A549 (cell line): Measurements from ENCODE around the gene UBC. TPM values are rescaled to one million over a fixed set of nuclear protein-coding genes. Genes with fewer than 3 reads are reported as not detected.
"Not testable (repeated sequence)": the region's sequence is repeated elsewhere in the genome, so short reads cannot be mapped to it uniquely, and the experiment has no call there.

Experiments used
- ATAC-seq, 2 experiments: fragments of 200-7000 bp in 1 of 2; fragments of >200 bp in 1 of 2; cut with Nextera tagmentation in 1 of 2; cut with Tn5 transposase in 1 of 2; 3 replicates each; pipeline versions ENCODE4 v1.8.0 to v1.9.1; 2018 to 2020; ENCODE audit warnings: mild to moderate bottlenecking in 1 of 2, moderate library complexity in 1 of 2
- CTCF ChIA-PET: fragments of 300-600 bp; sonication (Branson Sonifier 250); formaldehyde crosslinking; extraction: SDS; loops from one replicate; lab custom pipeline; 2021; ENCODE audit warnings: antibody characterized with exemption, inconsistent platforms; lab: Yijun Ruan, JAX
- POLR2A ChIA-PET: fragments of 350-600 bp; formaldehyde crosslinking; extraction: SDS; loops from one replicate; lab custom pipeline; 2021; ENCODE audit warnings: antibody characterized with exemption, inconsistent platforms; lab: Yijun Ruan, JAX
- DNase-seq, 2 experiments: peaks; one replicate each; pipeline versions ENCODE4 v3.0.0 to v3.0.0-alpha.2; 2011 to 2016; ENCODE audit warnings: low read depth in 1 of 2, low spot score in 1 of 2
- FAIRE-seq: peaks from 2 replicates; lab custom pipeline; 2011; peaks lifted over from hg19 to GRCh38; lab: Jason Lieb, UNC
- H3K27ac ChIP-seq, 2 experiments: fragments of >200 bp; sonication (Bioruptor Twin); formaldehyde crosslinking; 3 replicates each; pipeline ENCODE4 v1.5.1; 2016 to 2017
- H3K4me1 ChIP-seq: fragments of >200 bp; sonication (Bioruptor Twin); formaldehyde crosslinking; 3 replicates; pipeline ENCODE4 v1.6.1; 2016
- H3K4me2 ChIP-seq: fragments of >200 bp; sonication (Bioruptor Twin); formaldehyde crosslinking; 3 replicates; pipeline ENCODE4 v1.6.1; 2016
- H3K4me3 ChIP-seq: fragments of >200 bp; sonication (Bioruptor Twin); formaldehyde crosslinking; 3 replicates; pipeline ENCODE4 v1.5.1; 2016
- H3K9me3 ChIP-seq: fragments of >200 bp; sonication (Bioruptor Twin); formaldehyde crosslinking; 3 replicates; pipeline ENCODE4 v1.6.1; 2016
- CEBPB ChIP-seq, 2 experiments: fragments of >200 bp in 1 of 2; sonication (Bioruptor Twin) in 1 of 2; formaldehyde crosslinking in 1 of 2; IDR thresholded peaks; 2 replicates each; pipeline ENCODE4 v1.6.1; 2012 to 2016
- CHD4 ChIP-seq: fragments of 200-600 bp; sonication (generic); IDR thresholded peaks from 2 replicates; pipeline ENCODE4 v1.6.1; 2016; ENCODE audit warnings: antibody characterized with exemption, mild to moderate bottlenecking, borderline replicate concordance
- EP300 ChIP-seq, 2 experiments: fragments of >200 bp; sonication (Bioruptor Twin); formaldehyde crosslinking; IDR thresholded peaks; 2 replicates in 1 of 2; 3 replicates in 1 of 2; pipeline ENCODE4 v1.6.1; 2016 to 2017
- ESRRA ChIP-seq: fragments of 150-350 bp; IDR thresholded peaks from 2 replicates; pipeline ENCODE4 v1.6.1; 2014; ENCODE audit warnings: mild to moderate bottlenecking, low read length, borderline replicate concordance
- FOSB ChIP-seq: fragments of 250-450 bp; sonication (Bioruptor Pico); IDR thresholded peaks from 2 replicates; pipeline ENCODE4 v1.5.0; 2020; ENCODE audit warnings: mild to moderate bottlenecking, moderate library complexity
- FOXS1 ChIP-seq: fragments of 250-450 bp; sonication (Bioruptor Pico); IDR thresholded peaks from 2 replicates; pipeline ENCODE4 v1.5.0; 2020; ENCODE audit warnings: mild to moderate bottlenecking, moderate library complexity
- GATA3 ChIP-seq: IDR thresholded peaks from 2 replicates; pipeline ENCODE4 v1.6.1; 2012; ENCODE audit warnings: borderline replicate concordance
- HDAC2 ChIP-seq: fragments of 200-600 bp; sonication (generic); IDR thresholded peaks from 2 replicates; pipeline ENCODE4 v1.6.1; 2016
- HEYL ChIP-seq: fragments of 250-450 bp; sonication (Bioruptor Pico); IDR thresholded peaks from 2 replicates; pipeline ENCODE4 v1.8.0; 2021; ENCODE audit warnings: mild to moderate bottlenecking, moderate library complexity
- HOXB13 ChIP-seq: fragments of 250-450 bp; sonication (Bioruptor Pico); IDR thresholded peaks from 2 replicates; pipeline ENCODE4 v1.5.0; 2020; ENCODE audit warnings: low read depth, mild to moderate bottlenecking, moderate library complexity
- HOXB5 ChIP-seq: fragments of 250-450 bp; sonication (Bioruptor Pico); IDR thresholded peaks from 2 replicates; pipeline ENCODE4 v1.5.0; 2020; ENCODE audit warnings: mild to moderate bottlenecking, moderate library complexity
- JUN ChIP-seq, 2 experiments: fragments of >200 bp; sonication (Bioruptor Twin); formaldehyde crosslinking; IDR thresholded peaks; 2 replicates in 1 of 2; 3 replicates in 1 of 2; pipeline ENCODE4 v1.6.1; 2016 to 2017
- JUNB ChIP-seq: fragments of >200 bp; sonication (Bioruptor Twin); formaldehyde crosslinking; IDR thresholded peaks from 2 replicates; pipeline ENCODE4 v1.6.1; 2016
- MAFK ChIP-seq: fragments of 450-650 bp; IDR thresholded peaks from 2 replicates; pipeline ENCODE4 v1.6.1; 2014; ENCODE audit not compliant: partially characterized antibody
- MAX ChIP-seq: IDR thresholded peaks from 2 replicates; pipeline ENCODE4 v1.6.1; 2012
- MAZ ChIP-seq: fragments of 150-350 bp; IDR thresholded peaks from 2 replicates; pipeline ENCODE4 v1.6.1; 2014; ENCODE audit warnings: antibody characterized with exemption, low read depth, low read length, borderline replicate concordance
- MYC ChIP-seq: IDR thresholded peaks from 2 replicates; pipeline ENCODE4 v1.6.1; 2012; ENCODE audit warnings: mild to moderate bottlenecking, inconsistent platforms, low read length, improper control_type of control experiment, borderline replicate concordance
- POLR2AphosphoS2 ChIP-seq: conservative IDR thresholded peaks from 2 replicates; pipeline ENCODE4 v1.6.1; 2012; ENCODE audit warnings: low read length, improper control_type of control experiment, inconsistent platforms
- RARB ChIP-seq: fragments of 250-450 bp; sonication (Bioruptor Pico); IDR thresholded peaks from 2 replicates; pipeline ENCODE4 v1.8.0; 2021; ENCODE audit warnings: mild to moderate bottlenecking, moderate library complexity
- RCOR1 ChIP-seq: fragments of 150-350 bp; IDR thresholded peaks from 2 replicates; pipeline ENCODE4 v1.6.1; 2014; ENCODE audit warnings: antibody characterized with exemption, low read length, low read depth
- RNF2 ChIP-seq: fragments of 200-600 bp; sonication (generic); IDR thresholded peaks from 2 replicates; pipeline ENCODE4 v1.6.1; 2016; ENCODE audit warnings: low read depth, mild to moderate bottlenecking, antibody characterized with exemption, moderate library complexity, borderline replicate concordance
- SMC3 ChIP-seq: fragments of >200 bp; sonication (Bioruptor Twin); formaldehyde crosslinking; IDR thresholded peaks from 3 replicates; pipeline ENCODE4 v1.6.1; 2018; ENCODE audit warnings: inconsistent platforms
- SREBF2 ChIP-seq: fragments of 450-650 bp; IDR thresholded peaks from 2 replicates; pipeline ENCODE4 v1.6.1; 2014; ENCODE audit warnings: mild to moderate bottlenecking, moderate library complexity
- ZC3H11A ChIP-seq: fragments of 450-650 bp; IDR thresholded peaks from 2 replicates; pipeline ENCODE4 v1.6.1; 2014; ENCODE audit warnings: antibody characterized with exemption, mild to moderate bottlenecking
- ZFP36 ChIP-seq: fragments of 450-650 bp; IDR thresholded peaks from 2 replicates; pipeline ENCODE4 v1.6.1; 2014; ENCODE audit warnings: borderline replicate concordance; ENCODE audit not compliant: partially characterized antibody
- ZSCAN20 ChIP-seq: fragments of 250-450 bp; sonication (Bioruptor Pico); IDR thresholded peaks from 2 replicates; pipeline ENCODE4 v1.8.0; 2022; ENCODE audit warnings: mild to moderate bottlenecking, moderate library complexity
- WGBS: methylation state at CpG from one replicate; pipeline ENCODE4 v1.1.6; 2017; ENCODE audit errors: missing lambda C conversion rate; 5-methylcytosine and 5-hydroxymethylcytosine counted together
- polyA plus RNA-seq, 4 experiments: library from polyadenylated mRNA; depleted of rRNA in 3 of 4; stranded (reverse); fragments of >200 nt; fragmentation: RNase III in 1 of 4; extraction: RNeasy Plus Mini Kit Qiagen cat#74134 plus additional on column Dnase treatment in 1 of 4; gene quantifications; 2 replicates in 3 of 4; 3 replicates in 1 of 4; pipeline ENCODE4 v1.2.3, GENCODE V29; 2011 to 2017

UBC gene
- polyA plus RNA-seq, 2 of the 4 experiments (the other 2 are of a cell fraction) = 993 to 2,000 TPM

- TF ChIP-seq CHD4 (no peak), MAX (no peak; the same call in 1 of the 2 replicates), RCOR1 (no peak), CEBPB (IDR thresholded peaks at IDR 0.05) (no peak), RARB (CRISPR knock-in tag) (peak; percentile 95), HEYL (no peak), SREBF2 (no peak), FOXS1 (CRISPR knock-in tag) (no peak; the same call in none of the 2 replicates), SMC3 (no peak; the same call in 2 of the 3 replicates), RNF2 (no peak)
Measured at GRCh38 chr12:124913474-124914391, 717 bp downstream of the UBC start (continued).

- not testable (repeated sequence) for FAIRE-seq, ATAC-seq, DNase-seq, H3K9me3 ChIP-seq
- H3K4me1 ChIP-seq = peaks cover 37% of the 10 kb centered on the region
- ChIA-PET CTCF (interaction anchor here (13.3 kb wide), 1 partner anchor 26 kb away, joined by 147 read pairs; no protein-coding TSS in a partner anchor), POLR2A (interaction anchor here (5.9 kb wide), 1 partner anchor 26 kb away, joined by 125 read pairs; no protein-coding TSS in a partner anchor)
- peak overlapping the region; percentile 6 to 19; a peak in 2 of 6 replicates for H3K27ac ChIP-seq
- WGBS = 1% methylated on average over 20 of the region's 21 CpGs
- peak overlapping the region; percentile 97 for H3K4me3 ChIP-seq
- H3K4me2 ChIP-seq = peak overlapping the region; percentile 69
Measured at GRCh38 chr12:124912529-124913287, 1.7 kb downstream of the UBC start.

- WGBS = 10% methylated on average over 6 of the region's 6 CpGs
- CTCF ChIA-PET = interaction anchor here (1.0 to 12.9 kb wide), 3 partner anchors 8 to 29 kb away, joined by 4 to 243 read pairs (median 44); no protein-coding TSS in a partner anchor
- H3K4me1 ChIP-seq = peaks cover 38% of the 10 kb centered on the region
- ATAC-seq, H3K9me3 ChIP-seq, DNase-seq, FAIRE-seq: not testable (repeated sequence)
- POLR2A ChIA-PET = interaction anchor here (1.0 to 5.8 kb wide), 5 partner anchors 7 to 29 kb away, joined by 4 to 41 read pairs (median 12); no protein-coding TSS in a partner anchor
- peak overlapping the region; percentile 45 for H3K4me3 ChIP-seq
- peak overlapping the region; percentile 94 for H3K4me2 ChIP-seq
- H3K27ac ChIP-seq = peak overlapping the region; percentile 44 to 67; a peak in 4 of 6 replicates
Measured at GRCh38 chr12:124911521-124911920, 2.9 kb downstream of the UBC start.

- POLR2A ChIA-PET = interaction anchor here (0.7 to 5.8 kb wide), 8 partner anchors 8 to 73 kb away, joined by 4 to 41 read pairs (median 6); no protein-coding TSS in a partner anchor
- H3K4me3 ChIP-seq = peak overlapping the region; percentile 45
- WGBS = 23% methylated on average over 9 of the region's 9 CpGs
- peak overlapping the region; percentile 94 for H3K4me2 ChIP-seq
- DNase-seq (peak in 1 of 2 experiments; percentile 72), ATAC-seq (peak; percentile 0 to 1; a peak in 4 of 6 replicates), FAIRE-seq (no peak)
- no peaks in the 10 kb centered on the region for H3K9me3 ChIP-seq
- H3K4me1 ChIP-seq = peaks cover 45% of the 10 kb centered on the region
- H3K27ac ChIP-seq = peak overlapping the region; percentile 44 to 67
- CTCF ChIA-PET = interaction anchor here (1.0 to 12.9 kb wide), 3 partner anchors 9 to 30 kb away, joined by 4 to 243 read pairs (median 44); no protein-coding TSS in a partner anchor
- no peak for TF ChIP-seq MAFK
- no peak for TF ChIP-seq EP300 (IDR thresholded peaks at IDR 0.05)
- TF ChIP-seq HDAC2 = no peak
- peak; percentile 44; the same call in 1 of the 2 replicates for TF ChIP-seq HOXB13 (CRISPR knock-in tag)
- no peak for TF ChIP-seq ZFP36
- TF ChIP-seq MAZ = no peak
- TF ChIP-seq MYC = no peak
- peak; percentile 99 for TF ChIP-seq FOSB (CRISPR knock-in tag)
- TF ChIP-seq JUN (IDR thresholded peaks at IDR 0.05) = peak; percentile 45 to 80; a peak in 3 of 5 replicates
- TF ChIP-seq ESRRA = peak; percentile 52; the same call in 1 of the 2 replicates
- TF ChIP-seq GATA3 = no peak; the same call in 1 of the 2 replicates
- TF ChIP-seq ZC3H11A = no peak
- TF ChIP-seq HOXB5 (CRISPR knock-in tag) = peak; percentile 90
- peak; percentile 78 for TF ChIP-seq HEYL
- peak; percentile 74 for TF ChIP-seq ZSCAN20
- TF ChIP-seq JUNB = no peak
- TF ChIP-seq CEBPB (IDR thresholded peaks at IDR 0.05) = no peak; a peak in 1 of 4 replicates
- TF ChIP-seq RCOR1 = 0 out of 2 replicates have a peak, but pooled peaks have one; percentile 11
- peak; percentile 100 for TF ChIP-seq POLR2AphosphoS2
Measured at GRCh38 chr12:124910561-124911478, 3.6 kb downstream of the UBC start.
